ENCODE measurements around the gene LRMDA.

The LRMDA gene

DNA sequence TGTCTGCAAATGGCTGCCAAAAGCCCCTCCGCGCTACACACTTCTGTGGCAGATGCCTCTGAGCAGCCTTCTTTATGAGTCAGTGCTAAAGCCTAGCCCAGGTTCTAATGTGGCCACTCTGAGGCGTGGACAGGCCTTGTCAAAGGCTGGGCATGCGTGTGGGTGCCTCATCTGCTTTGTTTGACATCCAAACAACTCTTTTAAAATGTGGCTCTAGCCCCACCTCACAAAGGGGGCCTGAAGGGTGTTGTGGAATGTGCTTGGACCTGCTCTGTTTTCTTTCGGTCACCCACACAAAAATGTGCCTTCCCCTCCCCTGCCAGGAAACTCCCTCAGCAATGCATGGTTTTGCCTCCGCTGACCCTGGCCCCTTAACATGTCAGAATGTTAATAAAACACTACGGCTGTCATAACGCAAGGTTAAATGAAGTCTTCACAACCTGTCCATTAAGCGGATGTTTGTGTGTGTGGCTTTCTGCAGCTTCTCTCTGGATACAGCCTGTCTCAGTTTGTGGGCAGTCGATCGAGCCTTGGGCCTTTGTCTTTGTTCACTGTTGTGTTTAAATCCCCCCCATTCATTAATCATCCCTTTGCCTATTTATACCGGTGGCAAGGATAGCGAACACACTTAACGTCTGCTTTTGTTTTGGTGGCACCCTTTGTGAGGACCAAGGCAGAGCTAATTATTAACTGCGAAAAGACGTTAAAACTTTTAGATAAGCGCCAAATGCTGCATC lies 718.9 kb downstream of the LRMDA start:
- no peak for DNase-seq (ENCODE audit: low read depth in 2 of 2)

DNA sequence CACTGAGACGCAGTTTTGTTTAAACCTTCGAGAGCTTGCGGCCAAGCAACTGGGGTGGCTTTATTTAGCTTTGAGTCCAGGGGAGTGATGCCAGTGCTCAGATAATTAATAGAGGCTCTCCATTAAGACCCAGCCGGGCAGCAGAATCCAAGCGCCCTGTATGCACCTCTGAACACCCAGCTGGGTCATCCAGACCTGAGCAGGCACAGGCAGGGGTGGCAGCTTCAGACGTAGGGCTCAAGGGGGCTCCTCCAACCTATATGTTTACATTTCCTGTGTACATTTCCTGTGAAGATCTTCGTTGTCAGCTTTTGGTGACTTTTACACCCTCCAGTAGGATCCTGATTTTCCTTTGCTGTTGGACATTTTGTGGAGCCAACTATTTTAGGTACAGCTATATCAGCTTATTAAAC lies 719.5 kb downstream of the LRMDA start:
- DNase-seq (ENCODE audit: low read depth in 2 of 2): no peak

DNA sequence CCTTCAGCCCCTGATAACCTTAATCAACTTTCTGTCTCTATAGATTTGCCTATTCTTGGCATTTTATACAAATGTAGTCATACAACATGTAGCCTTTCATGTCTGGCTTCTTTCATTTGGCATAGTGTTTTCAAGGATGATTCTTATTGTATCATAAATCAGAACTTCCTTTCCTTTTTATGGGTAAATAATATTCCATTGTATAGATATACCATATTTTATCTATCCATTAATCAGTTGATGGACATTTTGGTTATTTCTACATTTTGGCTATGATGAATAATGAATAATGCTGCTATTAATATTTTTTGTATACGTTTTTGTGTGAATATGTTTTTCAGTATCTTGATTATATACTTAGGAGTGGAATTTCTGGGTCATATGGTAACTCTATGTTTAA lies 720.8 kb downstream of the LRMDA start:
- DNase-seq (ENCODE audit: low read depth in 2 of 2): no peak

DNA sequence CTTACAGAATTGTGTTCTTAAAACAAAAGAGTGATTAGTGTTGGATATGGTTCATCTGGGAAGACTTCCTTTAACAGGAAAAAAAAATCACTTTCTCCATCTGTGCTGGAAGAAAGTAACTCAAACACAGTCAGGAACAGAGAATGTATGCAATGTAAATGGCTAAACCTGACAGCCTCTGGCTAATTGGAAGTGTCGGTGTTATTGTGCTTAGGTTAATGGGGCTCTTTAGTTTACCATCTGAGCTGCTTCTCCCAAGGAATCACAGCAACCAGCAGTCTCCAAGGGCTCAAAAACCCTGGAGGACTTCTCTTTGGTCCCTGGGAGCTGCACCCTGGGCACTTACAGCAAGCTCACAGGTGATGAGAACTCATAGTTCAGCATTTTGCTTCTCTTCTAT lies 724.5 kb downstream of the LRMDA start:
- DNase-seq (ENCODE audit: low read depth in 2 of 2): no peak

DNA sequence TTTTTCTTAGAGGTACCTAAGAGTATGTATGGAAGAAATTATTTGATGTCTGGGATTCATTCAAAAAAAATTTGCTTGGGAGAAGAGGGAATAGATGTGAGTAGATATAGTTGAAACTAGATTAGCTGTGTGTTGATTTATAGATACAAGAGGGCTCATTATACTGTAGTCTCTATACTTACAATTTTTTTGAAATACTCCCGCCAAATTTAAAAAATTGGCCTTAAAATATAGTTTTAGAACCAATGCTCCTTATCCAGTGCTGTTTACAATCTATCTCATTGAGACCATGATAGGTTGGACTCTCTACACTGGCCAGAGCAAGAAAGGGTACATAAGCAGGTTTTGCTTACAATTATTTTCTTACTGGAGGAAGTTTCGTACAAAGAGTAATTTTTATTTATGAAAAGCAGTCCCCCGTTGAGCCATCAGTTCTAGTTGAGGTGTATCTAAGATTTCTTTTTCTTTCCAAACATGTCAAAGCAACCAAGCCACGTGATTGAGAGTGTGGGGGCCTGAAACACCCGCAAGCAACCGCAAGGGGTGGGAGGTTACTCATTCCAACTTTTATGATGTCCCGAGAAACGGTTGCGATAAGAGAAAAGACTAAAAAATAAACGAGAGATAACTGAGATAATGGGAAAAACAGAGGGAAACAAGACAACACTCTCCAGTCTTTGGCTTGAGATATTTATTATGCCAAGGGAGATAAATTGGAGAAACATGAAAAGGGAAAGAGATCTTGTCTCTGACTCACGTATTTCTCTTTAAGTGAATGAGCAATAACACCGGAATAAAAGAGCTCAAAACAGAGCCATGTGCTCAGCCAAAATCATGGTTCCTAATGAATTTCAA lies 729.2 kb downstream of the LRMDA start:
- no peak for DNase-seq (ENCODE audit: low read depth in 2 of 2)

DNA sequence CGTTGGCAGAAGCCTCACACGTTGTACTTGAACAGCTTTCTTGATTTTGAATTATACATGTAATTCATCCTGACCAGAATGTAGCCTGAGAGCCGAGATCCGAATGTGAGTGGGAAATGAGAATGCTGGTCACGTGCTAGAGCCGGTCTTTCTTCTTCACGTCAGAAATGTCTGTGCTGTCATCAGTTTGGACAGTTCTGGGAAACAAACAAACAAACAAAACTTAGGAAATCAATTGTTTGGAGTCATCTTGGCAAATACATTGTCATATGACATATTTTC lies 729.8 kb downstream of the LRMDA start:
- DNase-seq (ENCODE audit: low read depth in 2 of 2): no peak

DNA sequence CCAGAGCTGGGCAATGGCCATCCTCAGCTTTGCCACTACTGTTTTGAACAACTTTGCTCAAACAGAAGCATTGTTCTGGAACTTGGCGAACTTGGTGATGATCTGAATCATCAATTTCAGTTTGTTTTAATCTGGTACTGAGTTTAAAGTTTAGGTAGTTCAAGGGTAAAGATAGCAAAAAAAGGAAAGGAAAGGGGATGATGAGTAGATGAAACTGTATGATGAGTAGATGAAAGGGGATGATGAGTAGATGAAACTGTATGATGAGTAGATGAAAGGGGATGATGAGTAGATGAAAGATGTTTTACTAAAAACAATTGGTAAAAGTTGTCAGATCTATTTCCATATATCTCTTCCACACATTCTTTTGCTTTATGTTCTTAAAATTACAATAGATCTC lies 737.0 kb downstream of the LRMDA start:
- no peak for DNase-seq (ENCODE audit: low read depth in 2 of 2)

DNA sequence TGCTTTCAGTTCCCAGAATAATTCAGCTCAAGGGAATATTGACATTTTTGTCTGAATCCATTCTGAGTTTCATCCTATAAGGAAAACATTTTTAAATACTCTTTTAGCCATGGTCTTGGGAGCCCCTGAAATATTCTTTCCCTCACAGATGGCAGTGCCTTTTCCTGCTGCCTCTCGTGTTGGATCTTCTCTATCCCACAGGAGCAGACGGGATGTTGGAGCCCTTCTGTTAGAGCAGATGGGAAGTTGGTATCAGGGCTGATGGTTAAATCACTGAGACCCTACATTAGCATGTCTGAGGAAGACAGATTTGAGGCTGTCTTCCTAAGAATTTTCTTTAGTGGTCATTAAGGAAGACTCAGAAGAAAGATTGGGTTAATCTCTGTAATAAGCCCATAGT lies 737.8 kb downstream of the LRMDA start:
- no peak for DNase-seq (ENCODE audit: low read depth in 2 of 2)

DNA sequence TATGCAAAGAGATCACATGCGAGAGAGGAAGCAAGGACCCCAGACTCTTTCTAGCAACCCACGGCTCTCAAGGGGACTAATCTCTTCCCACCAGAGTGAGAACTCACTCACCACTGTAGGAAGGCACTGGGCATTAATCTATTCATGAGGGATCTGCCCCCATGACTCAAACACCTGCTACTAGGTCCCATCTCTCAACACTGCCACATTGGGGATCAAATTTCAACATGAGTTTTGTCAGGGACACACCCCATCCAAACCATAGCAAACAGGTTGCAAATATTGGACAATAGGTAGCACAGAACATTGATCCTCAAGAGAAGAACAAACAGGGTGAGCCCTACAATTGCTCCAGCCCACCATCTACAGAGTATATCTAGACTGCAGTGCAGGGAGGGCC lies 740.6 kb downstream of the LRMDA start:
- DNase-seq (ENCODE audit: low read depth in 2 of 2): no peak

DNA sequence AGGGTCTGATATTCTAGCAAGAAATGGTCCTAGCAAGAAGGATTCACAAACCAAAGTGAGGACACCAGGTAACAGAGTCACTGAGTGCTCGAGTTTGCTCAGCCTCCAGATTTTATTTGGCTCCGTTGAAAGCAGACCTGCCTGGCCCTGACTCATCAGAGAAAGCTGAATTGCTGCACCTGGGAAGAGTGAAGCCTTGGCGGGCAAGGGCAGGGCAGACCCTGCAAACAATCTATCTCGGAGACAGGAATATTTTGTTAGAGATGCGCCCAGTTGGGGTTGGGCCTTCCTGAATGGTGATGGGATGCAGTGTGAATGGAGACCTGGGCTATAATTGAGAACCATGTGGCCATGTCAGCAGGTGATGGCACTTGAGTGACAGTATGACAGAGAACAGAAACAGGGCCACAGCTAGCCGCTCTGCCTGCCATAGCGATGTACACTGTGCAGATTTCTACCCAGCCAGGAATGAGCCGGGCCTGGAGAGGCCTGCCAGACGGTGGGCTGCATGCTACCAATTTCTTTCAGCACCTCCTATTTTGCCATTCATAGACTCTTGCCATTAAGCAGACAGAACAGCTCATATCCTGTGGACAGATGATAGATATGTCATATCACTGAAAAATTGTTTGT lies 744.2 kb downstream of the LRMDA start:
- no peak for DNase-seq (ENCODE audit: low read depth in 2 of 2)

DNA sequence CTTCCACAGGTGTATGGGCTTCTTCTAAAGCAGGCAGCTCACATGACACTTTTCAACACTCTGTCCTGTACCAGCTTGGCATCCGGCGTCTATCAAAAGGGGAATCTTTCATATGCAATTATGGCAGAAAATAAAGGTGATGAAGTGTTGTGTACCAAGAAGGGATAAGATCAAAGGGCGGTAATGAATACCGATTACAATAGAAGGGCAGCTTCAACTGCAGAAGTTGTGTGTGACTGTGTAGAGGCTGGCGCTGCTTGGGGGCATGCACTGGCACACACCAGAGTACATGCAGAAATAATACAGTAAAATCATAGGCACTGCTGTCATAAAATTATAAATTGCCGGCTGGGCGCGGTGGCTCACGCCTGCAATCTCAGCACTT lies 744.7 kb downstream of the LRMDA start:
- no peak for DNase-seq (ENCODE audit: low read depth in 2 of 2)

DNA sequence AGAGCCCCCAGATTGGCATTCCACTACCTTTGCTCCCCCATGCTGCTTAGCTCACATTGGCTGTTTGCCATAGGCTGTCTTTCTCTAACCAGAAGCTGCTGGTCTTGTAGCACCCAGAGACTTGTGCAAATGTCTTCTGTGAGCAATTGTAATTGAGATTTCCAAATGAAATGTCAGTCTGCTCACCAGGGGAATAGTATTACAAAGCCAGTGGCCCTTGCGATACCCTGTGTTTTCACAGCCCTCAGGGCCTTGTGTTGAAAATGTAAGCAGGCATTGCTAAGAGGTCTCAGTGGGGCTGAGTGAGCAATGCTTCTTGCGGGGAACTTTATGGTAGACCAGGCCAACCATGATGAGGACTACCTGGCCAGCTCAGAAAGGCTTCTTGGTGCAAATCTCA lies 746.5 kb downstream of the LRMDA start:
- DNase-seq (ENCODE audit: low read depth in 2 of 2): no peak

DNA sequence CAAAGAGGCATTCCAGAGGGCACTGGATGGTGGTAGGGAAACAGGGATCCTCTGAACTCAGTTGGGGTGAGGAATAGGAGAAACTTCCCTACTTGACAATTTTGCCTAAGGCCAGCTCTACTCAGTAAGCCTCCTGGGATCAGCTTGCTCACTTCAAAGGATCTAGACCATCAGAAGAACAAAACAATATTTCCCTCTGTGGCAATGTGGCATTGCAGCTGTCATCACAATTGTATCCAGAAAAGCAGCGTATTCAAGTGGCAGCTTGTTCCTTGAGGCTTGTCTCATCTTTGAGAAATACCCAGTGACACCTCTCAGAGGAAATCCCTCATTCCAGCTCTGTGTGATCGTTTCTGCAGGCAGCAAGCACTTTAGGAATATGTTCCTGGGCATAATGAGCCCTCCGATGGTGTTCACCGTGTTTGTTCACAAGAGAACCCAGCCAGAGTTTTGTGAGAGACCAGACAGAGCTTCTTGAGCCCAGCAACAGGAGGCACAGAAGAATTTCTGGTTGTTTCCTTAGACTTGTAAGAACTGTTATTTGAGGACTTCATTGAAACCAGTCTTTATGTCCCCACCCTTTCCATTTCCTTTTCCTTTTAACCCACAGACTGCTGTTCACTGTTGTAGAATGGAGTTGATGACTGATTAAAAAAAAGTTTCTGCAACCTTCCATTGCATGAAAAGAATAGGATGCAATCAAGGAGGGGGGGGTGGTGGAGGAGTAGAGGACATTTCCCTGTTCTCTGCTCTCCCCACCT lies 747.3 kb downstream of the LRMDA start:
- DNase-seq (ENCODE audit: low read depth in 2 of 2): no peak

DNA sequence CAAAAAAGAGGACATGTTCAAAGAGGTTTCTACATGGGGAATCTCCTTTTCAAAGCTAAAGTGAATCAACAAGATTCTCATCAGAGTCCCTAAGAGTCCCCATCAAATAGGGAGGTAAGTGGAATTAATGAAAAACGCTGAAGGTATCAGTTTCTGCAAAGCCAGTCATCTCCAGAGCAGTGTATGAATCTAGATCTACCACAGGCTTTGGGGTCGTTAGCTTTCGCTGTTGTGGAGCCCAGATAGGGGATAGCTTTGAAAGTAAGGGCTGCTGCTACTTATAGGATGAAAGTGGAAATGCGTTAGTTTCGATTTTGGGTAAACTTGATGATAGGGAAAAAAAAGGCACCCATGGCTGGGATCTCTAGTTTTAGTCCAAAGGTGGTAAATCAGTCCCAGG lies 748.4 kb downstream of the LRMDA start:
- DNase-seq (ENCODE audit: low read depth in 2 of 2): no peak

DNA sequence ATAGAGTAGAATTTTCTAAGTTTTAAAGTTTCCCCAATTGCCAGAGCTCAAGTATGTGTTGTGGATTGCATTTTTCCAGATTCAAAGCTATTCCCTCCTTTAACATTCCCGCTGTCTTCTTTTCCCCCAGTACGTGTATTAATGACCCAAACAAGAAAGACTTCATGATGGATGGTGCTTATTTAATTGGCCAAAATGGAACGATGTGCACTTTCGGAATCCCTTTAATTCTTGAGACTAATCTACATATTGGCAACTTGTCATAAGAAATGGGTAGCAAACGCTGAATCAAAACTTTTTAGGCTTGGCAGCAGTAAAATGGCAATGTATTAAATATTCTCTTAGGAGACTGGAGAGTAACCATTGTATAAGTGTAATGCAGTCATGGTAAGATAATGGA lies 753.2 kb downstream of the LRMDA start:
- no peak for DNase-seq (ENCODE audit: low read depth in 2 of 2)

DNA sequence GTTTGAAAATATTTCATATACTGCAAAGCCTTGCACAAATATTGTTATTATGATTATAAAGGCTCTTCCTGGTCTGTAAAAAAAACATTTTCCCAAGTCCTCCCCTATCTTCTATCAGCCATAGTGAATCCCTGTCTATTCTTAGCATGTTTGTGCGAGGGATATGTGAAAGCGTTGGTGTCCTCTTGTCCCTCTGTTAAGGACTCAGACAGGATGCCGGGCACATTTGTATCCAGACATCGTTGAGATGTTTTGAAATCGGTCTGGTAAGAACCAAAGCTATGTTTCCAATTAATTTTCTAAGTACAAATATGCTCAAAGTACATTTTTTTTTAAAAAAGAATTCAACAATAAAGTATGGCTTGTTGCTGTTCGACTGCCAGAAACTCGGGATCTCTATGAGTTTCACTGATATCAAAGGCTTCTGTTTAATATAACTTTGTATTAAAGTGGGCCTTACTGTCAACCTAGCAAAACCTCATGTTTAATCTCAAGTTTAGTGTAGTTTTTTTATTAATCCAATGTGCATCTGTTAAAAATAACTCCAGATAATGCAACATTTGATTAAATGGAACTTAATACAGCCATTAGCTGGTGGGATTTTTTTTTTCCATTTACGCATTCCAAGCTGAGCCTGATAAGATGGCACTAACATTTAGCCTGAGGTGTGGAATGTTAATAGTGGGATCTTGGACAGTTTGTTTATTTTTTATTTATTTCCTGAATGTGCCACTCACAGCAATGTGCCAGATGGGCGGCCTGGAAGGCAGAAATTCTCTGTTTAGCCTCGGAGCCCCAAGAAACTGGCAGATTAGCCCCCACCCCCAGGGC lies 754.3 kb downstream of the LRMDA start:
- DNase-seq (ENCODE audit: low read depth in 2 of 2): no peak

DNA sequence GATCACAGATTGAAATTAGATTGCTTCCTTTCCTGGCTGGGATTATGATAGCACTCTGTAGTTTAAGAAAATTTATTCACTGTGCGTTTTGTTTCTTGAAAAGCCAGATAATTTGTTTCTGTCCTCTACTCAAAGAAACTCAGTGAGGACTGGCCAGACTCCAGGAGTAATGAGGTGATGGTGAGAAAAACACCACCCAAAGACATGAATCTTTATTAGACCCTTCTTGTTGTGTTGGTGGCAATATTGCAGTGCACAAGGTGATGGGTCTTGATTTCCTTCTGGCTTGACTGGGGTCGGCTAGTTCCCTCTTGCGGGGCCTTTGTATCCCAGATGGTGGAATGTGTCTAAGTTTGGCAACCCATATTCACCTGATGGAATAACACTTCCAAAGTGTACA lies 756.8 kb downstream of the LRMDA start:
- DNase-seq (ENCODE audit: low read depth in 2 of 2): no peak

DNA sequence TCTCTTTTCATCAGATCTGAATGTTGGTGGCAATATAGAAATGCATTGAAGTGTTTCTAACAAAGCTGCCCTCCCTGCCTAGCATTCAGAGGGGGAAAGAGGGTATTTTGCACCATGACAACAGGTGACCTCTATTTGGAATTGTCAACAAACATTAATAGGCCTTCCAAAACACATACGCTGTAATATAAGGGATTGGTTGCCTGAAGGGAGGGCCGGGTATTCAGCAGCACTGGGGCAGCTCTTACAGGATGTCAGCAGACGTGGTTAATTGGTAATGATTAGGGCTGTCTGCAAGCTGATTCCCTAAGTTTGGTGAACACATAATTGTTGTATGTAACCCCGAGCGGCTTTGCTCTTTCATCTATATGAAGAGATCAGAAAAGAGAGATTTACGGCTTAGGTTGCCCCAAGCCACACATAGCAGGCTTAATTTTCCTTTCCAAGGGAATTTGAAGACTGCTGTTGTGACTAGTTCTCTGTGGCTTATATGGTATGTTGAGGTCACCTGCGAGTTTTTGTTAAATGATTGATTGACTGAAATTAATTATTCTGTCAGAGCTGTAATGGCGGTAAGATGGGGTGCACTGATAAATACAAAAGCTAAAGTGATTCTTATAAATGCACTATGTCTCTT lies 759.3 kb downstream of the LRMDA start:
- DNase-seq (ENCODE audit: low read depth in 2 of 2): no peak

DNA sequence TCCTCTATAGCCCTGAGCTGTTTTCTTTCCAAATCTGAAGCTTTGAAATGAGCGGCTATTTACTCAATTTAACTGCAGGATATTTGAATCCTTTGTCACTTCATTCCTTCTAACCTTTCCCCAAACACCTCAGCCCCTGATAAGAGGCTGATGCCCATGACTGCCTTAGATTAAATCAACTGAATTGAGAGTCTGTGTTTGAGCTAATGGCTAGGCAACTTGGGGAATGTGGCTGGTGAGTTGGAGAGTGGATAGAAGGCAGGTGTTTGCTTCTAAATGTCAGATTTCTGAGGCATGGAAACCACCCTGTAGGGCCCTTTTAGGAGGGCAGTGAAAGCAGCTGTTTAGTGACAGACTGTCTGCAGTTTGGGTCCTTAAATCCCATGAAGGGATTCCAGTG lies 759.9 kb downstream of the LRMDA start:
- no peak for DNase-seq (ENCODE audit: low read depth in 2 of 2)

DNA sequence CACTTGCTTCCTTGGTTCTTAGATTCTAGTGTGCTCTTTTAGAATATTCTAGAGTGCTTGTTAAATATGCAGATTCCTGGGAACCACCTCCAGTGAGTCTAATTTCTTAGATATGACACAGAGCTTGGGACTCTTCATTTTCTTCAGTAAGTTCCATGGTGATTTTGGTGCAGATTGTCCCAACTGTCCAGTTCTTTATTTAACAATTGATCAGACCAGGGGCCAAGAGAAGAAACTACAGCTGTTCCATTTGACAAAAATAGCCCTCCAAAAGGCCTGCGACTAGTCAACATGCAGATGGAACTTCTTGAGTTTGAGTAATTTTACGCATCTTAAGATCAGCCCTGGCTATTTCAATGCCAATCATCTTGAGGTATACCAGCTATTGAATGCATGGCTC lies 760.7 kb downstream of the LRMDA start:
- DNase-seq (ENCODE audit: low read depth in 2 of 2): no peak

DNA sequence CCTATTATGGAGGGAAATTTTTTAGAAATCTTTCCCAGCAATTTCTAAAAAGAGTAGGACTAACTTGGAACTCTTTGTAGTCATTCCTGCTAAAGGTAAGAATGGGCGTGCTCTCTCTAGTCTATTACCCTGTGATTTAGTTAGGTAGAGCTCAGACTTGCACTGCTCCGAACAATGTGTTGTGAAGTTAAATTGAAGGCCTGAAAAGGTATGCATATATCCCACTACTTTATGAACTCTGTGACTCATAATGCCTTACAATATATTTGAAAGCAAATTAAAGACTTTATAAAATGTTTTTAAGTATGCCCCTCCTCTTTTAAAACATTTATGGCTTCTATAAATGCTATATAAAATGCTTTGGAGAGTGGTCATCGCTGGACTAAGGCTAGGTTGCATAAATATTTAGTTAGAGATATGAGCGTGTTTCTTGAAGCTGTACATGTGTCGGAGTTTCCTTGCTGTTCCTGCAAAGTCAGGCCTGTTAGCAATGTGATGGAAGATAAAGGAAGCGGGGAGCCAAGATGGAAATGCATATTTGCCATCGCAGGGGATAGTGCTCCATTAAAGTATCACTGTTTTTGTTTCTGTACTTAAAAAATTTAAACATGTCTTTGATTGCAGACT lies 761.4 kb downstream of the LRMDA start:
- no peak for DNase-seq (ENCODE audit: low read depth in 2 of 2)

Data from stimulated activated CD8-positive, alpha-beta memory T cell treated with anti-CD3 and anti-CD28 coated beads, Interleukin-15, amount 100 ng/mL, for 48 hours (primary cell).